GM12872 (cell line): ENCODE data around the gene TIE1.

ENCODE experiments used
- TF ChIP-seq, protein P1 (sequence below): IDR thresholded peaks from 3 replicates; pipeline ENCODE4 v1.5.1; 2011; ENCODE audit warnings: low read depth, mild to moderate bottlenecking, low read length, moderate library complexity; ENCODE audit not compliant: insufficient read depth

TIE1 gene

DNA sequence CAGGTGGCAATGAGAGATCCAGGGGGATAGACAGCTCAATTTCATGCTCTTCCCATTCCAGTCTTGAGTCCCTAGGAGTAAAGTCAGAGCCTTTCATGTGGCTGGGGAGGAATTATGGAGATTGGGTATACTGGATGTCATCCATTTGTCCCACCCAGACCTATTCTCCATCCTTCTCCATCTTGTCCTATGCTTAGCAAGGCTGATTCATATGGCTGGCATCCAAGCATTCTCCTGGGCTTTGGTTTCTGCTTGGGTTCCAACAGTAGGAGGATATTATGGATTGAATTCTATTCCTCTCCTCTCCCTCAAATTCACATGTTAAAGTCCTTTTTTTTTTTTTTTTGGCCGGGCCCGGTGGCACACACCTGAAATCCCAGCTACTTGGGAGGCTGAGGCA is 54.2 kb downstream of the TIE1 start:
- TF ChIP-seq, protein P1, sequence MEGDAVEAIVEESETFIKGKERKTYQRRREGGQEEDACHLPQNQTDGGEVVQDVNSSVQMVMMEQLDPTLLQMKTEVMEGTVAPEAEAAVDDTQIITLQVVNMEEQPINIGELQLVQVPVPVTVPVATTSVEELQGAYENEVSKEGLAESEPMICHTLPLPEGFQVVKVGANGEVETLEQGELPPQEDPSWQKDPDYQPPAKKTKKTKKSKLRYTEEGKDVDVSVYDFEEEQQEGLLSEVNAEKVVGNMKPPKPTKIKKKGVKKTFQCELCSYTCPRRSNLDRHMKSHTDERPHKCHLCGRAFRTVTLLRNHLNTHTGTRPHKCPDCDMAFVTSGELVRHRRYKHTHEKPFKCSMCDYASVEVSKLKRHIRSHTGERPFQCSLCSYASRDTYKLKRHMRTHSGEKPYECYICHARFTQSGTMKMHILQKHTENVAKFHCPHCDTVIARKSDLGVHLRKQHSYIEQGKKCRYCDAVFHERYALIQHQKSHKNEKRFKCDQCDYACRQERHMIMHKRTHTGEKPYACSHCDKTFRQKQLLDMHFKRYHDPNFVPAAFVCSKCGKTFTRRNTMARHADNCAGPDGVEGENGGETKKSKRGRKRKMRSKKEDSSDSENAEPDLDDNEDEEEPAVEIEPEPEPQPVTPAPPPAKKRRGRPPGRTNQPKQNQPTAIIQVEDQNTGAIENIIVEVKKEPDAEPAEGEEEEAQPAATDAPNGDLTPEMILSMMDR, result no peak

DNA sequence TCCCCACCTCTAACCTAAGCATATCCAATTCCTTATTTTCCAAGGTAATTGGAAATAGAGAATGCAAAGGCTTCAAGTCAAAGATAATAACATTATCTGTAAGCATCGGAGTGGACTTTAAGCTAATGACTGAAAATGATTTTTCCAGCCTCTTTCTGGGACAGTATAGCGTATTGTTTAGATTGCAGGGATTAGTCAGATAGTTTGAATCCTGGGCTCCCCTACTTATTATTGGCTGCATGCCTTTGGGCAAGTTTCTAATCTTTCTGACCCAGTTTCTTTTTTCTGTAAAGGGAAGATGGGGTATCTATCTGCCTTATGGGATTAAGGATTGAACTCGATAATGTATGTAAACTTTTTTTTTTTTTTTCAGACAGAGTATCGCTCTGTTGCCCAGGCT is 56.5 kb downstream of the TIE1 start:
- TF ChIP-seq, protein P1, result no peak

DNA sequence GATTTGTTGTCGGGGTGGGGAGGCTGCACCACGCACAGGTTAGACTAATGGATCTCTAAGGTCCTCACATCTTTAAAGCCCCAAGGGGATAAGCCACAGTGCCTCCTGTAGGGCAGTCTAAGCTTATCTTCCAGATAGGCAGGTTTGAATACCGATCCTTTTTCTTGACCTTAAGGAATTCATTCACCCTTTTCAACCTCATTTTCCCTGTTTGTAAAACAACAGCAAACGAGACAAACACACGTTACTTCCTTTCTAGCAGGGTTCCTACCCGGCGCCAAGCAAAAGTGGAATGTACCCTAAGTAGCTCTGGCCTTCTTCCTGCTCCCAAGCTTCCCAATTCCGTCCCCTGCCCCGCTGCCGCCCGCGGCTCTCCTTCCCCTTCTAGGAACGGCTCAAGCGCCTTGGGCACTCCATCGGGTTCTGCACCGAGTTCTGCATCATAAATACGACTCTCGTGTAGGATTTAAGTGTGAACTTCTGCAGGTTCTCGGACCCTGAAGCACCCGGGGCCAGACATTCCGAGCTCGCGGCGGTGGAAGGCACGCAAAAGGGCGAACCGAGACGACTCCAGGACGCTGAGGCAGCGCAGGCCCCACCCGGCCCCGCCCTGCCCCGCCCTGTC is 57.5 kb downstream of the TIE1 start:
- TF ChIP-seq, protein P1, result peak; percentile 67

DNA sequence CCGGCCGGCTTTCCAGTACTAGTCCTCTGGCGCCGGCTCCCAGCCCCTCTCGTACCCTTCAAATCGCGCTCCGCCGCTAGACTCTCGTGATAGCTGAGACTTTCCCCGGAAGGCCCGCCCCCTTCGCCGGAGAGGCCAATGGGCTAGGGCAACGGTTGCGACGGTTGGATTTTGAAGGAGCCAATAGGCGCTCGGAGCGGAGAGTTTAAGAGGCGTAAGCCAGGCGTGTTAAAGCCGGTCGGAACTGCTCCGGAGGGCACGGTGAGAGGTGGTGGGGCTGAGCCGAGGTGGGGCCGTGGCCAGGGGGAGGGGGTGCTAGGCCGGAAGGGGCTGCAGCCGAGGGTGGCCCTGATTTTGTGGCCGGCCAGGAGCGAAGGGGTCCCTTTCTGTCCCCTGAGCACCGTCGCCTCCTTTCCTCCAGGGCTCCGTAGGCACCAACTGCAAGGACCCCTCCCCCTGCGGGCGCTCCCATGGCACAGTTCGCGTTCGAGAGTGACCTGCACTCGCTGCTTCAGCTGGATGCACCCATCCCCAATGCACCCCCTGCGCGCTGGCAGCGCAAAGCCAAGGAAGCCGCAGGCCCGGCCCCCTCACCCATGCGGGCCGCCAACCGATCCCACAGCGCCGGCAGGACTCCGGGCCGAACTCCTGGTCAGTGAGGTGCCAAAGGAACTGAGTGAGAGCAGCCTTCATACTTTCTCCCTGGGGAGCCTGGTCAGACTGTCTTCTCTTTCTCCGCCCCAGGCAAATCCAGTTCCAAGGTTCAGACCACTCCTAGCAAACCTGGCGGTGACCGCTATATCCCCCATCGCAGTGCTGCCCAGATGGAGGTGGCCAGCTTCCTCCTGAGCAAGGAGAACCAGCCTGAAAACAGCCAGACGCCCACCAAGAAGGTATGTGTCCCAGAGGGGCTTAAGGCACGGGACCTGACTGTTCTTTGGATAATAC is 58.2 kb downstream of the TIE1 start, which contains the start of gene CDC20:
Gene CDC20 (plus strand): TSS at position 236 of the 948 bp plus-strand sequence. CDS start 235 bp downstream, at position 471.
- TF ChIP-seq, protein P1, result no peak

DNA sequence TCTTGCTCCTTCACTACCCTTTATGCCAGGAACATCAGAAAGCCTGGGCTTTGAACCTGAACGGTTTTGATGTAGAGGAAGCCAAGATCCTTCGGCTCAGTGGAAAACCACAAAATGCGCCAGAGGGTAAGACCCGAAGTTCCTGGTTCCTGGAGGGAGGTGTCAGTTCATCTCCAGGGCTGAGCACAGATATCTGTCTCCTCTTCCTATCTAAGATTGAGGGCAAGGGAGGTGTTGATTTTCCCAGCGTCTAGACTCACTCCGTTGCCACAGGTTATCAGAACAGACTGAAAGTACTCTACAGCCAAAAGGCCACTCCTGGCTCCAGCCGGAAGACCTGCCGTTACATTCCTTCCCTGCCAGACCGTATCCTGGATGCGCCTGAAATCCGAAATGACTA is 58.9 kb downstream of the TIE1 start:
- TF ChIP-seq, protein P1, result no peak

DNA sequence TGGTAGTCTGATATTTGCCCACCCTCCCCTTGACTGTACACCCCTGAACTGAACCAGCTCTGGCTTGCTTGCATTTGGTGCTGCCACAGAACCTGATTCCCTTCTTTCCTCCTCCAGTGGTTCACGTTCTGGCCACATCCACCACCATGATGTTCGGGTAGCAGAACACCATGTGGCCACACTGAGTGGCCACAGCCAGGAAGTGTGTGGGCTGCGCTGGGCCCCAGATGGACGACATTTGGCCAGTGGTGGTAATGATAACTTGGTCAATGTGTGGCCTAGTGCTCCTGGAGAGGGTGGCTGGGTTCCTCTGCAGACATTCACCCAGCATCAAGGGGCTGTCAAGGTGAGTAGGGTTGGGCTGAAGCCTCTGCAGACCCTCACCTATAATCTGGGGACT is 59.8 kb downstream of the TIE1 start:
- TF ChIP-seq, protein P1, result no peak

DNA sequence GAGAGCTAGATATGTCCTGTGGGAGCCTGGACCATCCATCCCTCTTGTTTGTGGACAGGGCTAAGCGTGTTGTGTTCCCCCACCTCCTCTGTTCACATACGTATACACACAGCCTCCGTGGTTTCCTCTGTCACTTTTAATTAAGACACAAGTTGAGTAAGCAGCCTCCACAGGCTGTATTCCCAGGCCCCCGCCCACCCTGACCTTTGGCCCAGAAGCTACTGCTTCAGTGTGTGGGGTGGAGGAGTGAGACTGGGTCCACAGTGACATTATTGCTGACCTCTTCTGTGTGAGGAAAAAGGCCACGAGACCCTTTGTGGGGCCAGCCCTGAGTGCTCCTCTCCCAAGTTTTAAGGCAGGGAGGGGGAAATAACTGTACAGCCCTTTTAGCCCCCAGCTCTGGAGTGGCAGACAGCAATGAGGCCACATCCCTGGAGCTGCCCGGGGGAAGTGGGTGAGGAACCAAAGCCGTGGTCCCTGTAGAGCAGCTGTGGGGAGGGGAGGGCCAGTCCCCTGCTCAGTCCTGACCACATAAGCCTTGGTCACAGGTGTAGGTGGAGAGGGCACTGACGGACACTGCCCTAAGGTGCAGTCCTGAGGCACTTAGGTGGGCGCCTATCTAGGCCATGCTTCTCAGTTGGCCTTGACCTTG is 62.6 kb downstream of the TIE1 start:
- TF ChIP-seq, protein P1, result no peak
